Pons (tissue), 1 donor: ENCODE measurements around the gene ARHGAP22.
A peak's percentile ranks its signal among the peaks of the same experiment; 100 is the strongest.

Source experiments
- DNase-seq: peaks from one replicate; pipeline ENCODE4 v3.0.0-alpha.2; 2016; ENCODE audit warnings: low spot score

The ARHGAP22 gene

DNA sequence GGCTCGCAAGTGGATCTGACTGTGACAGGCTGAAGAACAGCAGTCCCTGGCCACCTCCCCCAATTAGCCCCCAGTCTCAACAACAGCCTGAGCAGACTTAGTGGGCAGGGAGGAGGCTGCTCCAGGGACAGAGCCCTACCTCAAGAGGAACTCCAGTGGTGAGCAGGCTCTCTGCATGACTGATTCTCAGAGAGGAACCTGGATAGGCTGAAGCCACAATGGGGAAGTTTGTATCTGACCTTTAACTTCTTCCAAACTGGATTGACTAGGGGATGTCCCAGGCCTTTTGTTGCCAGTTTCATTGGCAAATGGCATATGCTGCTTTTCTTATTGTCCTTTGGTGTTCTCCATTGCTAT, 93.0 kb downstream of the ARHGAP22 start:
- DNase-seq, result no peak

DNA sequence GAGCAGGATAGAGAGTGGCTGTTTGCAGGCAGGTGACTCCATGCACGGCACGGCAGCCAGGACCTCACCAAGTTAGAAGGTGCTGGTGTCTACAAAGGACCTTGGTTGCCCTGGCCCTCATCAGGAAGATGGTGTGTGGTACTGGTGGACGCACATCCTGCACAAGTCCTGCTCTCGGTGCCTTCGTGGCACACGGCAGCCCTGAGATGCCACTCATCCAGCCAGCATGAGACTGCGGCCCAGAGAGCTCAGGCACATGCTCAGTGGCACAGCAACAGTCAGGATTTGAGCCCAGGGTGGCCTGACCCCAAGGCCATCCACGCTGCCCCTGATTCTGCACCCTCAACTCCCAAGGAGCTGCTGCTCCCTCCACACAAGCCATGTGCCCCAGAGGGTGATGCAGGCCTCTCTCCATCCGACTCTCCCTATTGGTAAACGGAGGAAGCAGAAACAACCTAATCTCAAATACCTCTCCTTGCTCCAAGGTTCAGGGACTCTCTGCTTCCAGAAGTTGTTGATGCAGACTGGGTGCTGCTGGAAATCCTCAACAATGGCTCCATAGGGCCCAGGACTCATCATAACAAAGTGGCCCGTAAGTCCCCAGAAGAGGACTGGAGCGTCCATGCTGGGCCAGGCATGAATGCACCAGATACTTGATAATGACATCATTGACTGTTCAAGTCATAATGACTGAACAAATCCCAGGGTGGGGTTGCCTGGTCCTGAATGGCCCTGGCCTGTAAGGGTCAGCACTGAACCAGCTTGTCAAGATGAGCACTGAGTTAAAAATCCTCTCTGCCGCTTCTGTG, 93.6 kb downstream of the ARHGAP22 start:
- DNase-seq, result no peak

DNA sequence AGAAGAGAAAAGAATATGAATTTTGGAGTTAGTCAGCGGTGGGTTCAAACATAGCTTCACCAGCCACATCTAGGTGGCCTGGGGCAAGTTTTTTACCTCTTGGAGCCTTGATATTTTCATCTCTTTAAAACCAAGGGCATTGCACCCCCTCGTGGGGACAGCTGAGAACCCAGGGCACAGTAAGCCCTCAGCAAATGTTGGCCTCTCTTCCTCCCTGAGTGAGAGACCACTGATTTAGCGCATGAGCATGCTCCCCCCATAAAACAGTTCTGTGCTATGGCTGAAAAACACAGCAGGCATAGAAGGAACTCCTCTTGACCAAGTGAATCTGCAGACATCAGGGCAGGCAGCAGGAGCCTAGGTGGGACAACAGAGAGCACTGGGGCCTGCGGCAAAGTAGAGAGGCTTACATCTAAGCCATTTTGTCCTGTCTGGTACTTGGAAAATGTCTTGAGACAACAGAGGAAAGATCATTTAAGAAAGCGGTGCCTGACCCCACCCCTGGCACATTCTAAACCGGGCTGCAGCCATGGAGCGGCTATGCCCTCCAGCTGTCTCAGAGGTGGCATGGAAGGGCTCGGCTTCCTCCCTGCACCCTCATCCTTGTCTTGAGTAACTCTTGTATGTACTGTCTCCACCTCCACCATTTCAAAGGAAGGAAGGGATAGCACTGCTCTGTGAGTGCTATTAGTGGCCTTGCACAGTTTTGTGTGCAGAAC, 94.7 kb downstream of the ARHGAP22 start:
- no peak for DNase-seq

DNA sequence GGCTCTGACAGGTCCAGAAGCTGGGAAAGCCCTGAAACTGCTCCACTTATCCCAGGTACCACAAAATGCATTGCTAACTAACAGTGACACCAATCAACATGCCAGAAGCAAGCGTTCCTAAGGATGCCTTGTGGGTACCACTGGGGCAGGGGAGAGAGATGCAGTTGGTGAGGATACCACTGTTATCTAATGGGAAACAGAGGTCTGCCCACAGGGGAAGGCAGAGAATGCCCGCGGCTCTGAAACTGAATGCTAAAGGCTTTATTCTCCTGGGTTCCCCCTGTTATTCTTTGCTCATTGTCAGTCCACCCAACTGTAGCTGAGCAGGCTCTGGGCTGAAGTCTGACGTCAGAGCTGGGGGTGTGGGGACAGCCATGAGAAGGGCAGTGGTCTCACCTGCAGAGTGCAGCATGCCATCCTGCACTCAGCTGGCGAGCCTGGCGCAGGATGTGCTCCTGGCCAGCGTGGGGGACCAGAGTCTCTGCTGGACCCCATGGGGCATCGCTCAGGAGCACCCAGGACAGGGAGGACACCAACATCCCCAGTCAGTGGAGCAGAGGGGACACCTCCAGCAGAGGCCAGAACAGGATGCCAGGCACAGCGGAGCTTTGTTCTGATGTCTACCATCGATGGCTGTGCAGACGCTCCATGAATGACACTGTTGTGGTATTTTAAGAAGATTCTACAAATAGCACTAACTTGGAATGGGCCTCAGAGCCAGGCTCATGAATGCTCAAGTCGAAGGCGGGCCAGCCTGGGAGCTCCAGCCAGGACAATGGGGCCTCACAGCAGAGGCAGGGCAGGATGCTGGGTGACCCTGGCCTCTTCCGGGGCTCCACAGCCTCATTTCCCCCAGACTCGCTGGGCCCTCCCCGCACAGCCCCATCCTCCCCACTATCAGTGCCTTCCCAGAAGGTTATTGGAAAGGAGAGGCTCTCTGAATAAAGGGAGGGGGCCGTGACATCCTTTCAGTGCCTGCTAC, 95.8 kb downstream of the ARHGAP22 start:
- peak; percentile 86 for DNase-seq

DNA sequence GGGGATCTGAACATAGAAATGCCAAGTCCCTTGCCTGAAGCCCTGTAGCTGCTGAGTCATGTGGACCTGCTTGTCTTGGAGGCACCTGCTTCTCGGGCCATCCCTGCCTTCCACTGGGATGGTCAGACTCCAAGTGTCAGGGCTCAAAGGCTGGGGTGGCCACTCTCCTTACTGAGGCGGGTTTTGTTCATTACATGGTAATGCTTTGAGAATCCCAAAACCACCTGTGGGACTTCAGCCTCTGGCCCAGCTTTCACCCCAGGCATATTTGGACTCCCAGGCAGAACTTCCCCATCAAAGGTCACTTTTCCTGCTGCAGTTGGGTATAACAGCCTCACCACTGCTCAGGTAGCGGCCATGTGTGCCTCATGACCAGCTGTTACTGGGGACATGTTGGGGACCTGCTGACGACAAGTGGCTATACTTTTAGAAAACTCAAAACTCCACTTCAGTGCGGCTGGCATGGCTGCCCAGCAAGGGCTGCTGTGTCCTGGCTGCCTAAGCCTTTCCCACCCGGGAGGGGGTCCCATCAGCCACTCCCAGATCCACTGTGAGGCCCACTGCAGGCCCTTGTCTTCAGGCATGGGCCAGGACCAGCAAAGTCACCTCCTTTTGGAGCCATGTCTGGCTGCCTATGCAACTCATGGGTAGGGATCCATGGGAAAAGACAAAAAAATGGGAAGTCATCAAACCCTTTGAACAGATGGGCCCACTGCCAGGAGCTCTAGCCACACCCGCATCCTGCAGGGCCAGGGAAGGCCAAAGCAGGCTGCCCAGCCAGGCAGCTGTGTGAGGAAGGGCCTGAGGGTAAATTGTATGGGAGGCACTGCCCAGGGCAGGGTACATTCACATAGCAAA, 96.7 kb downstream of the ARHGAP22 start:
- DNase-seq, result no peak

DNA sequence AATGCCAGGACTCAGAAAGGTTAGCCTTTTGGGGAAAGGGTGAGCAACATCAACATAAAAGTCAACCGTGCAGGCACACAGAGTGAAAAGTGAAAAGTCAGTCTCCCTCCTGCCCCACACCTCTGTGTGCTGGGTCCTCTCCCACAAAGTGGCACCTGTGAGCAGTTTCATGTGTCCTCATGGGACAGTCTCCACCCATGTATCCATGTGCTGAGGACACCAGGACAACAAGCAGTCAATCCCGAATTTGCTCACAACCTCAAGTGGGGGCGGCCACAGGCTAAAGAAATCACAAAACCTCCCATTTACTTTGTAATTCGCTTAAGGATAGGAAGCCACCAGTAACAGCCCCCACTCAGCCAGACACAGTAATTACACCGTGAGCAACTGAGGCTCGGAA, 97.4 kb downstream of the ARHGAP22 start:
- DNase-seq, result no peak

DNA sequence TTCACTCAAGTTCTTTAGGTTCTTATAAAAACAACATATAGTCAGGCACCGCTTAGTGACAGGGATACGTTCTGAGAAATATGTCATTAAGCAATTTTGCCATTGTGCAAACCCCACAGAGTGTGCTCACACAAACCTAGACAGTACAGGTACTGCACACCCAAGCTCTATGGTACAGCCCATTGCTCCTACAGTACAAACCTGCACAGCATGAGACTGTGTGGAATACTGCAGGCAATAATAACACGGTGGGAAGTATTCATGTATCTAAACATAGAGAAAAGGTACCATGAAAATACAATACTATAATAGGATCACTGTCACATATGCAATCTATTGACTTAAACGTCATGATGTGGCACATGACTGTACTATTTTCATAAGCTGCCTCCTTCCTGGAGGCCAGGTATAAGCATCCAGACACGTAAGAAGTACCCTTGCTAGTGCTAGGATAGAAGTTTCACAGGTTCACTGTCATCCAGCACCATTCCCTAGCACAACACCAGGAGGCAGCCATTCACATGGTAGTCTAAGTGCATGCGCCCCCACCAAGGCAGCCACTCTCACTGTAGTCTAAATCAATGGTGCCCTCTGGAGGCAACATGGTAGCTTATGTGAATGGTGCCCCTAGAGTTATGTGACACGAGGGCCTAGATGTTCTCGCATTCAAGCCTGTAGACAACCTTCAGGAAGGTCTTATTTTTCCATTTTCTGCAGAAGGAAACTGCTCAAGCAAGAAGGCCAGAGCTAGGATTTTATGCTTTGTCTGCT, 98.5 kb downstream of the ARHGAP22 start:
- DNase-seq, result peak; percentile 79

DNA sequence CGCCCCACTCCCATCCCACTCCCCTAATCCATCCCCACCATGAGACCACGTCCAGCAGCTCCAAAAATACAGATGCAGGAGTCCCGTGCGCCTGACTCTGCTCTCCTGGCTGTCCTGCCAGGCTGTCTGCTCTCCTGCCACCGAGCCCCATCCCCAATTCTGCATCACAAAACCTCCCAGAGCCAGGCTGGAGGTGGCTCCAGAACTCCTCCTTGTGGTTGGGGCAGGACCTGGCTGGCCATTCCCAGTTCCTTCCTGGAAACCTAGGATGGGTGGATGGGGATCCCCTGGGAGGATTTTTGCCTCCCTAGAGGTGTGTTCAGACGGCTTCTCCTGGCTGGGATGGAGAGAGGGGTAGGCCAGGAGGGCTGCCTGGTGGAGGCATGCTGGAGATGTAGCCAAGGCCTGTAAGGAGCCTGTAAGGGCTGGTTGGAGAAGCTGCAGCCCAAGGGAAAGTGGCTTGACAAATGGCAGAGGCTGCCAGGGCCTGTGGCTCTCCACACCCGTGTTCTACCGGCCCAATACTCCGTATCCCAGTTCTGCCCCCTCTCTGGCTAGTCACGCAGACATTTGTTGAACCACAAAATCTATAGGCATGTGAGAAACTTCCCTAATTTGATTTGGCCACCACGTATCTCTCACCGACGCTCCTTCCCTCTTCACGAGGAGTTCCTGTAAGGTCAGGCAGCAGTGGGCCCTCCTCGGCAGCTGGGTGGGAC, 99.3 kb downstream of the ARHGAP22 start:
- DNase-seq, result no peak

DNA sequence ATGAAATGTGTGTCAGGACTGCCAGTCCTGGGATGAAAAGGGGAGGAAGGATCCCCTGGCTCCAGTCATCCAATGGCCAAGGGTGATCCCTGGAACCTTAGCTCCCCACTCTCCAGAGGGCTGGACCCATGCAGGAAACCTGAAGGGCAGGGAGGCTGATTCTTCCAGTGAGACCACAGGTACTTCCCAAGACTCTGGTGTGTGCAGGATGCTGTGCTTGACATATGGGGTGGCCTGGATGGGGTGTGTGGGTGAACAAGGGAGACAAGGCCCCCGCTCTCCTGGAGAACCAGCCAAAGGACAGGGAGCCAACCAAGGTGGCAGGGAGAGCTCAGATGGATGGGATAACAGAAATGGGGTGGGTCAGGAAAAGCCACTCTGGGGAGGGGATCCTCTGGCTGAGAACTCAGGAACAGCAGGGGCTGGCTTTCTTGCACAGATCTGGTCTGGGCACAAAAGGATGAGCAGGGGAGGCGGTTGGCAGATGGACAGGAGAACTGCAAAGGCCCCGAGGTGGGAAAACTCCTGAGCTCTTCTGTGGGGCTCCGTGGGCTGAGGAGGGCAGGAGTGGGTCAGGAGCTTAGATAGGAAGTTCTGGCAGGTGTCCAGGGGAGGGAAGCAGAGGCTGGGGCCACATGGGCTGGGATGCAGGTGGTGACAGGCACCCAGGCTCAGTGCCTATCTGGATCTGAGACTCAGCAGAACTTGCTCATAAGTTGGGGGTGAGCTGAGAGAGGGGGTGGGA, 100.6 kb downstream of the ARHGAP22 start:
- no peak for DNase-seq

DNA sequence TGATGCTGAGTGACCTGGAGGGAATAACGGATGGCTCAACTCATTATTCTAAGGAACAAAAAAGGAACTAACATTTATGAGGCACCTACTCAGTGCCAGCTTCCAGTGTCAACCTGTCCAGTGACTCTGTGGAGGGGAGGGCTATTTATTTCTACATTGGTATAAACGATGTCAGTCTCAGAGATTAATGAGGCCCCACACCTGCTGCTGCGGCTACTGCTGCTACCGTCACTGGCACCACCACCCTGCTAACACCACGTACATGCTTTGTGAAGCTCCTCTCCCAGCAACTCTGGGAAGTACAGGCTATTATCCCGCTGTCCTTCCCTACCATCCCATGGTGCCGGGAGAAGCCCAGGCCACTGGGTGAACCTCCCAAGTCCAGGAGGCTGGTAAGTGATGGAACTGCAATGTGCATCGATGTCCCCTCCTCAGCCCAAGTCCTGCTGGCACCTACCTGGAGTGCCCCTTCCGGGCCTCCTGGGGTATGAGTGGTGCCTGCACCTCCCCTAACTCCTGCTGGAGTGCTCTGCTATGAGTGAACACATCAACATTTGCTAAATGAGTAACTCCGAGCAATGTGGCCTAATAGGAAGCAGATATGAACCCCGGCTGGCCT, 101.5 kb downstream of the ARHGAP22 start:
- DNase-seq, result no peak

DNA sequence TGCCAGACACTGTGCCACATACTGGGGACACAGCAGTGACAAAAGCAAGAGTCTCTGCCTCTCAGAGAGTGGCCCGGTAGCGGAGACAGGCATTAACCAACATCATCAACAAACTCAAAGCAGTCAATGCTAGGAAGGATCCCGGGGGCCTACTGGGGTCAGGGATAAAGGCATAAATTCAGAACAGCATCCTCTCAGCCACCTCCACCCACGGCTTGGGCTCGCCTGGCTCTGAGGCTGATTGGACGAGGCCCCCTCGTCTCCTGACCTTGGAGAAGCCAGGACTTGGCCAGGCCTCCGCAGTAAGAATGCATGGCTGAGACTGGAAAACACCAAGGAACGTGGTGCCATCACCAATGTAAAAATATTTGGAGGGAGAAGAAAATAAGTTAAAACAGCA, 102.1 kb downstream of the ARHGAP22 start:
- DNase-seq, result no peak

DNA sequence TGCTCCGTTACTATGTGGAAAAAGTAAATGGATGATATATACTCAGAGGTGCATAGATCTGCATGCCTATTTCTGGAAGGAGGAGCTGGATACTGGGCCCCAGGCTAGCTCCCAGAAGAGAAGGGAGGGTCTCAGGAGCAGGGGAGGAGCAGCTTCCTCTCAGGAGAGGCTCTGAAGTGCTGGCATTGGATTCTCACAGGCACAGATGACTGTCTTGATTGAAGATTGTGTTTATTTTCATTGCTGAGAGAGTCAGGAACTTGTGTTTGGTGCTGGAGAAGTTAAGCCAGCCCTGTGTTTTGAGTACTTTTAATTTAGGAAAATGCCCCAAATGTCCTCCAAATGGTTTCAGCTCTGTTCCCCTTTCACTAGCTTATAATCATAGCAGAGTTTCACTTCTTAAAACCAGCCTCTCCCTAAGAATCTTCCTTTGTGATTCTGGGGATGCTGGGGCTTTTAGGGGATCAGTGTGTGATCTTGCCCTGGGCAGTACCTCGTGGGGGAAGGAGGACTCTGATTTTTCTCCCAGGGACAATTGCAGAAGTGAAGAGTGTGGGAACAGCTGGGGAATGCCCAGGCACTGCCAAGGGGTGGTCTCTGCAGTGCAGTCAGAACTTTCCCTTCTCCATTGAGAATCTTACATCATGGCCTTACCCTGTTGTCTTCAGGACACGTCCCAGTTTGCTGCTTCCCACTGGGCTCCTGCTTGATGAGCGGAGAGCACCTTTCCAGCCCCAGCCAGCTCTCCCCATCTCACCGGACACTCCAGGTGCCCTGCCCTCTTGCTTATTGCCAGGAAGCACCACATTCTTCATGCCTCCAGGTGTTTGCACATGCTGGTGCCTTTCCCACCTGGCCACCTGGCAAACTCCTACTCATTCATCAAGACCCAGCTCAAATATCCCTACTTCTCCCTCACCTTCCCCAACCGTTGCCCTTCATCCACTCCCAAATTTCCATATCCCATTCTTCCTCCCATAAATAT, 102.8 kb downstream of the ARHGAP22 start:
- no peak for DNase-seq

DNA sequence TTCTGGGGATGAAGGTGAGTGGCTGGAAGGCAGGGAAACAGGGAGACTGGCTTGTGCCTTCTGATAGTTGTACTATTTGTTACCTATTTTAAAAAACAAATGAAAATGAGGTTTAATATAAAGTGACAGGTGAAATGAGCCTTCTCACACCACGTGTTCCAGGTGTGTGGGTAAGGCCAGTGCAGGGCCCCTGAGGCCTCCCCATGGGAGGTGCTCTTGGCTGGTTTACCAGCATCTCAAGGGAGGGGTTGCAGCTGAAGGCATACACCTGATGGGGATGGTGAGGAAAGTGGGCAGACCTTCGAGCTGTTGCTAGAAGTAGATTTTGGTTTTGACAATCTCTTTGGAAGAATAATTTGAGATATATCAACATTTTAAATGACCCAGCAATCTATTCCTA, 103.6 kb downstream of the ARHGAP22 start:
- no peak for DNase-seq

DNA sequence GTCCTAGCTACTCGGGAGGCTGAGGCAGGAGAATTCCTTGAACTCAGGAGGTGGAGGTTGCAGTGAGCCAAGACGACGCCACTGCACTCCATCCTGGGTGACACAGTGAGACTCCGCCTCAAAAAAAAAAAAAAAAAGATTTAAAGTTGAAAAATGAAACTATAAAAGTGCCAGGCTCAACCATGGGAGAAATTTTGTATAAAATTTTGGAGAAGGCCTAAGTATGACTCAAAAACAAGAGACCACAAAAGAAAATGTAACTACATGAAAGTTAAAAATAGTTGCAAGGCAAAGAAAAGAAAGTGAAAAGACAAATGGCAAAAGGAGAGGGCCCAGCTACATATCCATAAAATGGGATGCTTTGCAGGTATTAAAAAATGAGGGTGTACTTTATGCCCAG, 104.1 kb downstream of the ARHGAP22 start:
- no peak for DNase-seq

DNA sequence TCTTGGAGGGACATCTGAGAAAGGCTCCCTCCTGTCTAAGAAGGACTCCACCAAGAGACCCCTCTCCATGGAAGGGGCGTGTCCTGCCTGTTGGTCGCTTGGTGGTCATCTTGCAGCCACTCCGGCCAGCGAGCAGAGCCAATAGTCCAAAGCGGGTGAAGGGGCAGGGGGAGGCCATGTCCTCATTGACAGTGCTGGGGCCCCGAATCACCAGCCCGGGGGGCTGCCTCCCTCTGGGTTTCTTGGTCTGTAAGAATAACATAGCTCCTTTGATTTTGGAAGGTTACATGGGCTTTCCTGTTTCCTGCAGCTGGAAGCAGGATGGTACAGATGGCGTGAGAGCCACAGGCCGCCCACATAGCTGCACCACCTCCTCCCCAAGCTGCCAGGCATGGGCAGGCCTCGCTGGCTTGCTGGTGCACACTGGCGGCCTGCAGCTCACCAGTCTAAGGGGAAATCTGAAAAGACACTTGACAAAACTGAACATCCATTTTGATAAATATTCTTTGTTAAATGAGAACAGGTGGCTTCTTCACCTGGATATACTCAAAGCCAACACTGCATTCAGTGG, 105.8 kb downstream of the ARHGAP22 start:
- DNase-seq, result no peak

DNA sequence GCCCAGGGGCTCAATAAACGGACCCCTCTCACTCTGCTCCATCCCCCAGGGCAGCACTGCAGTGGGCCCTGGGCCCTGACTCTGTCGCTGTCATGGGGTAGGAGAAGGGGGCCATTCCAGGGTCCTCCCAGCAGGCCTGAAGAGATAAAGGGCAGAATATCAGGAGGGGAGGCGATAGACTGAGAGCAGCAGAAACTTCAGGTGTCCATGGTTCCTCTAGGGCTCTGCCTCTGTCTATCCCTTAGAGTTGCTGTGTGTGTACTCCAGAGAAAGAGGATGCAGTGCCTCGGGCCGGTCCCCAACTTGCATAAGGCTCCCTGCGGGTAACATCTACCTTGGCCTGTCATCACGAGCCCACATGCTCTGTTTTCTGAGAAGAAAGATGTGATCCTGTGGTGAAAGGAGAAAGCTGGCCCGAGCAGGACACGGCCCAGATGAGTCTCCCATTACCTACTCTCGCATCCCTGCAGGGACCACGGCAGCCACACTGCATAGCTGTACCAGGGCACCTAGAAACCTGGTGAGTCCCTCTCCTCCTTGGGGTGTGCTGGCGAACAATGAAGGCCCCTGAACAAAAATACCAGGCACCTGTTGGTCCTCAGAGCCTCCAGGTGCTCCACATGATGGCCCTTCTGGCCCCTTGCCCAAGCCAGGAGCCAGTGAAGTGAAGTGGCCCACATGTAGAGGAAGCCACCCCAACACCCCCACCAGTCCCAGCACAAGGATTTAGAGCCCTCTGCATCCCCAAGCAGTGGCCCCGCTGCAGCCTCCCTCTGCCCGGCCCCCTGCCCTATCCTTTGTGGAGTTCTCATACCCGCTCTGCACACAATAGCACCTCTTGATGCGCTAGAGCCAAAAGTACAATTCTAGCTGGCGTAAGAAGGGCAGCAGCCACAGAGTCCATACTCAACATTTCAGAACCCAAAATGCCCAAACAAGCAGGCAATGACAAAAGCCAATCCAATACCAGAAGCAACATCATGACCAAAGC, 106.8 kb downstream of the ARHGAP22 start:
- DNase-seq, result no peak
